ENCODE data around the gene LMNTD2. TPM values are rescaled to one million over a fixed set of nuclear protein-coding genes. Genes with fewer than 3 reads are reported as not detected.

LMNTD2 gene
- total RNA-seq, 4 donors from 2014 or later = 1.3 to 5.9 (median 3.2) TPM

DNA sequence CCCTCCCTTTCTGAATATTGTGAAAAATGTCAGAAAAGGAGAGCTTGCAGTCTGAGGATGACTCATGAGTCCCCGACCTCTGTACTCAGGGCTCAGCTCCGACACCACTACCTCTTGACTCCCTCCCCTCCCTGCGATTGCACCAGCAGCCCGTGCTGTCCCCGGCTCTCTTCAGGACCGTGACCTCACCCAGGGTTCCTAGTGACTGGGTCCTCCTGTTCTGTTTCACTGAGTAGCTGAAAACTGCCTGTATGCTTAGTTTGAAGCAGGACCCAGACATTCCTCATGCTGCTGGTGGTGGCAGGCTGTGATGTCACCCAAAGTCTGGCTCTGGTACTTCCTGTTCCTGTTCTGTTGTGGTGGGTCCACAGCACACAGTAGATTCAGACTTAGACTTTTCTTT lies 27.4 kb upstream of the LMNTD2 start:
- WGBS, 2 donors = 60 to 73% methylated on average over 6 of the region's 6 CpGs
- TF ChIP-seq EP300 (IDR thresholded peaks at IDR 0.05) (no peak), POLR2A (IDR thresholded peaks at IDR 0.05) (no peak)
- TF ChIP-seq, protein P1, sequence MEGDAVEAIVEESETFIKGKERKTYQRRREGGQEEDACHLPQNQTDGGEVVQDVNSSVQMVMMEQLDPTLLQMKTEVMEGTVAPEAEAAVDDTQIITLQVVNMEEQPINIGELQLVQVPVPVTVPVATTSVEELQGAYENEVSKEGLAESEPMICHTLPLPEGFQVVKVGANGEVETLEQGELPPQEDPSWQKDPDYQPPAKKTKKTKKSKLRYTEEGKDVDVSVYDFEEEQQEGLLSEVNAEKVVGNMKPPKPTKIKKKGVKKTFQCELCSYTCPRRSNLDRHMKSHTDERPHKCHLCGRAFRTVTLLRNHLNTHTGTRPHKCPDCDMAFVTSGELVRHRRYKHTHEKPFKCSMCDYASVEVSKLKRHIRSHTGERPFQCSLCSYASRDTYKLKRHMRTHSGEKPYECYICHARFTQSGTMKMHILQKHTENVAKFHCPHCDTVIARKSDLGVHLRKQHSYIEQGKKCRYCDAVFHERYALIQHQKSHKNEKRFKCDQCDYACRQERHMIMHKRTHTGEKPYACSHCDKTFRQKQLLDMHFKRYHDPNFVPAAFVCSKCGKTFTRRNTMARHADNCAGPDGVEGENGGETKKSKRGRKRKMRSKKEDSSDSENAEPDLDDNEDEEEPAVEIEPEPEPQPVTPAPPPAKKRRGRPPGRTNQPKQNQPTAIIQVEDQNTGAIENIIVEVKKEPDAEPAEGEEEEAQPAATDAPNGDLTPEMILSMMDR (IDR thresholded peaks at IDR 0.05) = no peak
- Histone ChIP-seq H3K36me3 (peaks cover 2 to 91% (median 19%) of the 10 kb centered on the region in 3 donors), H3K9me3 (no peaks in the 10 kb centered on the region), H3K4me1 (no peaks in the 10 kb centered on the region), H3K27ac (peak overlapping the region in 1 of 4 donors; percentile 0), H3K27me3 (no peaks in the 10 kb centered on the region), H3K4me3 (no peak overlapping the region)
- DNase-seq (ENCODE audit: low spot score in 2 of 2) = no peak

DNA sequence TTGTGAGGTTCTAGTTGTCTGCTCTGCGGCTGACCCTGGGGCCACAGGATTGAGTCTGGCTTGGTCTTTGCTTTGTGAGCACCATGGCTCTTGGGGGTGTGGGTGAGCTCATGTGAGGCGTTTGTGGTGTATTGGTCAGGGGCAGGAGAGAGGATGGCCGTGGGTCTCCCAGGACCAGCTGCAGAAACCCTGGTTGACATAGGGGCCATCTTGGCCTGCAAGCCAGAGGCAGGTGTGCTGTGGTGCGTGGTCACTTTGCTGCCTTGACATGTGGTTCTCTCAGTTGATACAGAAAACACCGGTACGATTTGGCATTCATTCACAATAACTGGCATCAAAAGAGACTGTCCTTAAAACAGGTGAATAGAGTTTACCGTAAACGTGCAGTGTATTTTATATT lies 27.0 kb upstream of the LMNTD2 start:
- H3K27me3 ChIP-seq = no peaks in the 10 kb centered on the region
- no peaks in the 10 kb centered on the region for H3K9me3 ChIP-seq
- no peak overlapping the region for H3K4me3 ChIP-seq
- WGBS, 2 donors = 83 to 84% methylated on average over 7 to 8 of the region's 8 CpGs
- no peak for TF ChIP-seq POLR2A (IDR thresholded peaks at IDR 0.05)
- TF ChIP-seq, protein P1 (IDR thresholded peaks at IDR 0.05) = no peak
- TF ChIP-seq EP300 (IDR thresholded peaks at IDR 0.05) = no peak
- no peak for DNase-seq (ENCODE audit: low spot score in 2 of 2)
- no peak overlapping the region for H3K27ac ChIP-seq
- H3K4me1 ChIP-seq = no peaks in the 10 kb centered on the region
- H3K36me3 ChIP-seq = peaks cover 1 to 91% (median 14%) of the 10 kb centered on the region in 3 donors

DNA sequence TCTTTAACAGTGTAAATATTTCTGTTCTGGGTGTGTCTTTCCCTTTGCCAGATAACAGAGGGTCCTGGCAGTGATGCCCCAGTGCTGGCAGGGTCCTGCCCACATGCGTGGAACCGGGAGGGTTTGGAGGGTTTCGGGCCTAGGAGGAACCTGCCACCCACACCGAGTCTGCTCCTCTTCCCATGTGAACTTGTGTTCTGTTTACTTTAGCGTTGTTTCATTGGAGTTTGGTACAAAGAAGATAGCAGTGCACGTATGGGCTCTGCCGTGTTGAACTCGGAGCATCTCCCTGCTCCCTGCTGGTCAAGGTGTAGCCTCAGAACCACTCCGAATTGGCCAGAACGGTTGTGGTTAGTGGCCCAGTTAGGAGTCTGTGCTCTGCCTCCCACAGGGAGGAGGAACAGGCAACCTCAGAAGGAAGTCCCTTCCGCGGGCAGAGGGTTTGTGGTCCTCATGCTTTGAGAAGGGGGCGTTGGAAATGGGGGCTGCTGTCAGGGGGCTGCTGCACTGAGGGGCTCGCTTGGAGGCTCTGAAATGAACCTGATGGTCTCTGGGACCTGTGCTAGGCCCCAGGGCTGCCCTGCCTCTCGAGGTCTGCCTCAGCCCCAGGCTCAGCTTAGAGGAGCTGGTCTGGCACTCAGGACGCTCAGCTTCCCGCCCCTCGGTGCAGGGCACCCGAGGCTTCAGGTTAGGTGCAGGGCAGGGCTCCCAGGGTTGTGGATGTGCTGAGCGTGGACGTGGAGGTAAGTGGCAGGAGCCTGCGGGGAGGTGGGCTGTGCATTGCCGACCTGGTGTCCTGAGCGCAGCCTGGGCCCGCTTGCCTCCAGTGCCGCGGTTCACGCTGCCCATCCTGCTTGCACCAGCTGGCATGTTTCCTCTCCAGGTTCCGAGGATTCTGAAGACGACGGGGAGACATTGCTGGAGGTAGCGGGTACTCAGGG lies 26.1 kb upstream of the LMNTD2 start:
- no peak for DNase-seq (ENCODE audit: low spot score in 2 of 2)
- H3K36me3 ChIP-seq = peaks cover 0 to 92% (median 10%) of the 10 kb centered on the region in 3 donors
- no peaks in the 10 kb centered on the region for H3K27me3 ChIP-seq
- TF ChIP-seq, protein P1 (IDR thresholded peaks at IDR 0.05) = no peak
- TF ChIP-seq EP300 (IDR thresholded peaks at IDR 0.05) = no peak
- no peak for TF ChIP-seq POLR2A (IDR thresholded peaks at IDR 0.05)
- H3K4me1 ChIP-seq = peaks cover 0 to 2% (median 0%) of the 10 kb centered on the region in 4 donors
- no peak overlapping the region for H3K4me3 ChIP-seq
- no peak overlapping the region for H3K27ac ChIP-seq
- WGBS, 2 donors = 87 to 92% methylated on average over 19 to 29 of the region's 32 CpGs
- no peaks in the 10 kb centered on the region for H3K9me3 ChIP-seq

DNA sequence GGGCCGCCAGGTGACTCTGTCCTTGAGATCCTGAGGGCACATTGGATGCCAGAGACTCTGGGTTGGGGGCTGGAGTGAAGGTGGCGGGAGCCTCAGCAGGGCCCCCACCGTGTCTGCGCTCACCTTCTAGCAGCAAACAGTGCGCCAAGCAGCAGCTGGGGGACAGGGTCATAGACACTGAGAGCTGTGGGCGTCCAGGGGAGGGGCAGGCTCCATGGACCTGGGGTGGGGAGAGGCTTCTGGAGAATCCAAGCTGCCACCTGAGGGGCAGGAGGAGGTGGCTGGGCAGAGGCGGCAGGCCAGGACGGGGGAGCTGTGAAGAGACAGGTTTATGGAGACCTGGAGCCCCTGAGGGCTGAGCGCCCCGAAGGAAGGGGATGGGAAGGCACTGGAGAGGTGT lies 23.7 kb upstream of the LMNTD2 start:
- Histone ChIP-seq H3K27ac (no peak overlapping the region), H3K27me3 (no peaks in the 10 kb centered on the region), H3K4me1 (peaks cover 0 to 23% (median 8%) of the 10 kb centered on the region in 4 donors), H3K9me3 (no peaks in the 10 kb centered on the region), H3K36me3 (peaks cover 0 to 71% (median 4%) of the 10 kb centered on the region in 3 donors), H3K4me3 (no peak overlapping the region)
- 95 to 98% methylated on average over 10 of the region's 10 CpGs for WGBS, 2 donors
- DNase-seq (ENCODE audit: low spot score in 2 of 2) = no peak
- TF ChIP-seq, protein P1 (IDR thresholded peaks at IDR 0.05) = no peak

DNA sequence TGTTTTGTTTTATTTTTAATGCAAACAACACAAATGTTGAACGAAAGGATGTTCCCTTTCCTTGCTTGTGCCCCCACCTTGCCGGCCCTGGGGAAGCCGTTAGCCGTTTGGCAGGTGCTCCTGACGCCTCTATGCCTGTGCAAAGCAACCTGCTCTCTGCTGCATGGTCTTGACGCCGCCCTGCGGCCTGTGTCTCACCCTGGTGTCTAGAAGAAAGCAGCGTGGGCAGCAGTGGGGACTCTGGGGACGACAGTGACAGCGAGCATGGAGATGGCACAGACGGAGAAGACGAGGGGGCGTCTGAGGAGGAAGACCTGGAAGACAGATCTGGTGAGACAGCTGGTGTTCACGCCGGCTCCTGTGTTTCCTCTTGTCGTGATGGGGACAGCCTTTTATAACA lies 21.2 kb upstream of the LMNTD2 start:
- no peak overlapping the region for H3K4me3 ChIP-seq
- no peaks in the 10 kb centered on the region for H3K9me3 ChIP-seq
- no peak overlapping the region for H3K27ac ChIP-seq
- peaks cover 0 to 50% (median 4%) of the 10 kb centered on the region in 3 donors for H3K36me3 ChIP-seq
- peaks cover 0 to 46% (median 30%) of the 10 kb centered on the region in 4 donors for H3K4me1 ChIP-seq
- H3K27me3 ChIP-seq = no peaks in the 10 kb centered on the region
- TF ChIP-seq POLR2A (IDR thresholded peaks at IDR 0.05) (no peak), EP300 (IDR thresholded peaks at IDR 0.05) (no peak)
- TF ChIP-seq, protein P1 (IDR thresholded peaks at IDR 0.05) = no peak
- no peak for DNase-seq (ENCODE audit: low spot score in 2 of 2)
- 84 to 88% methylated on average over 17 of the region's 17 CpGs for WGBS, 2 donors

All from tibial nerve (tissue), 4 donors.